Stimulated activated CD4-positive, alpha-beta T cell treated with anti-CD3 and anti-CD28 coated beads, TNF-alpha, amount 100 ng/mL, for 24 hours (primary cell): Measurements from ENCODE around the gene ZNF557.
"Not testable (repeated sequence)": the region's sequence is repeated elsewhere in the genome, so short reads cannot be mapped to it uniquely, and the experiment has no call there.

Source experiments
- DNase-seq, 3 experiments: peaks; one replicate each; pipeline ENCODE4 v3.0.0-alpha.2; 2020; ENCODE audit warnings: low read depth in 3 of 3

ZNF557 gene

GRCh38 chr19:7069042-7069903 lies at the start of gene ZNF557:
Gene ZNF557 (plus strand): TSS chr19:7069703. CDS start chr19:7075075, 5,372 bp downstream.
- DNase-seq = peak; percentile 96 to 99 (median 99)

GRCh38 chr19:7021331-7021730 lies 48.2 kb upstream of the ZNF557 start, which contains the start of gene MBD3L2B:
Gene MBD3L2B (minus strand): TSS chr19:7021431. CDS start chr19:7021397, 34 bp downstream.
- DNase-seq = not testable (repeated sequence)

- DNase-seq = not testable (repeated sequence)
Observed at GRCh38 chr19:7028790-7029189, 40.7 kb upstream of the ZNF557 start.

GRCh38 chr19:7030278-7030677 lies 39.2 kb upstream of the ZNF557 start, which contains the start of gene MBD3L5:
Gene MBD3L5 (plus strand): TSS chr19:7030578. CDS start chr19:7030612, 34 bp downstream.
- not testable (repeated sequence) for DNase-seq

- DNase-seq = not testable (repeated sequence)
Observed at GRCh38 chr19:7040079-7040478, 29.4 kb upstream of the ZNF557 start, which contains the start of gene MBD3L4. Gene MBD3L4 (minus strand): TSS chr19:7040179. CDS start chr19:7040144, 35 bp downstream.

- DNase-seq = not testable (repeated sequence)
Observed at GRCh38 chr19:7041563-7041962, 27.9 kb upstream of the ZNF557 start.

GRCh38 chr19:7049021-7049420 lies 20.5 kb upstream of the ZNF557 start, which contains the start of gene MBD3L2:
Gene MBD3L2 (plus strand): TSS chr19:7049321. CDS start chr19:7049374, 53 bp downstream.
- not testable (repeated sequence) for DNase-seq

GRCh38 chr19:7051421-7051820 lies 18.1 kb upstream of the ZNF557 start:
- DNase-seq = not testable (repeated sequence)

- not testable (repeated sequence) for DNase-seq
Observed at GRCh38 chr19:7052896-7053295, 16.6 kb upstream of the ZNF557 start.

- DNase-seq = not testable (repeated sequence)
Observed at GRCh38 chr19:7054635-7055368, 14.7 kb upstream of the ZNF557 start.

- not testable (repeated sequence) for DNase-seq
Observed at GRCh38 chr19:7055679-7056078, 13.8 kb upstream of the ZNF557 start.

GRCh38 chr19:7056371-7056770 lies 13.1 kb upstream of the ZNF557 start:
- DNase-seq = not testable (repeated sequence)

GRCh38 chr19:7058576-7058975 lies 10.9 kb upstream of the ZNF557 start, which contains the start of gene MBD3L3:
Gene MBD3L3 (minus strand): TSS chr19:7058676. CDS start chr19:7058605, 71 bp downstream.
- DNase-seq = not testable (repeated sequence)

- not testable (repeated sequence) for DNase-seq
Observed at GRCh38 chr19:7059977-7060376, 9.5 kb upstream of the ZNF557 start.

- no peak for DNase-seq
Observed at GRCh38 chr19:7063339-7063738, 6.2 kb upstream of the ZNF557 start.

- no peak for DNase-seq
Observed at GRCh38 chr19:7063764-7064418, 5.6 kb upstream of the ZNF557 start.

- not testable (repeated sequence) for DNase-seq
Observed at GRCh38 chr19:7067122-7067521, 2.4 kb upstream of the ZNF557 start.

GRCh38 chr19:7067716-7068115 lies 1.8 kb upstream of the ZNF557 start:
- DNase-seq = no peak

GRCh38 chr19:7068599-7068998 lies 904 bp upstream of the ZNF557 start:
- DNase-seq = no peak

- no peak for DNase-seq
Observed at GRCh38 chr19:7069904-7070226, 362 bp downstream of the ZNF557 start.

- no peak for DNase-seq
Observed at GRCh38 chr19:7072541-7072940, 3.0 kb downstream of the ZNF557 start.
